A549 (cell line): ENCODE results near the gene TBRG4.

Source experiments
- RAD21 ChIP-seq, 2 experiments: fragments of >200 bp in 1 of 2; sonication (Bioruptor Twin) in 1 of 2; formaldehyde crosslinking in 1 of 2; IDR thresholded peaks in 1 of 2; conservative IDR thresholded peaks in 1 of 2; 2 replicates in 1 of 2; 3 replicates in 1 of 2; pipeline ENCODE4 v1.6.1; 2012 to 2018; ENCODE audit warnings: inconsistent platforms in 1 of 2
- TF ChIP-seq, protein P1 (sequence below): fragments of >200 bp; sonication (Bioruptor Twin); formaldehyde crosslinking; IDR thresholded peaks from 3 replicates; pipeline ENCODE4 v1.5.1; 2016

DNA sequence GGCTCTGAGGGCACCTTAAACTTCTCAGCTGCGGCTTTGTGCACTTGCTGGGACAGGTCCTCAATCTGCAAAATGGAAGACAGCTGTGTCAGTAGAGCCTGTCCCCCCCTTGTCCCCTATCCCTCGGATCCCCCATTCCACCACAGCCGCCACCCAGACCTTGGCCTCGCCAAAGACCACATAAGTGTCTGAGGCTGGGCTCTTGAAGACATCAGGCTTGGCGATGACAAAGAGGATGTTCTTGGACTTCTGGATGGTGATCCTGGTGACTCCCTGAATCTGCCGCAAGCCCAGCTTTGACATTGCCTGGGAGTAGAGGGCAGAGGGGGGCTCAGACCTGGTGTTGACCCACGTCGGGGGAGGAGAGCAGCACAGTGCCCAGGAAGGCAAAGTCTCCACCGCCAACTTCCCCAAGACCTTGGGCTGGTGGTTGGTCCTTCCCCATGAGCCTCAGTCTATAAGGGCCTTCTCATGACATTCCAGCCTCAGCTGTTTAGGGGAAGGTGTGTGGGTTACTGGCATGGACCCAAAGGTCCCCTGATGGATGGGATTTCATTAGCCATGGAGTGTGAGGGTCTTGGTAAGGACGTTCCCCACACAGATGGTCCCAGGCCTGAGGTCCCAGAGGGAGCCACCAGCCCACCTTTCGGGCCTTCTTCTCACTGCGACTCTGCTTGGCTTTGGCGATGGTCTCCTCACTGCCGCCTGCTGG, 30.4 kb downstream of the TBRG4 start:
- TF ChIP-seq, protein P1, sequence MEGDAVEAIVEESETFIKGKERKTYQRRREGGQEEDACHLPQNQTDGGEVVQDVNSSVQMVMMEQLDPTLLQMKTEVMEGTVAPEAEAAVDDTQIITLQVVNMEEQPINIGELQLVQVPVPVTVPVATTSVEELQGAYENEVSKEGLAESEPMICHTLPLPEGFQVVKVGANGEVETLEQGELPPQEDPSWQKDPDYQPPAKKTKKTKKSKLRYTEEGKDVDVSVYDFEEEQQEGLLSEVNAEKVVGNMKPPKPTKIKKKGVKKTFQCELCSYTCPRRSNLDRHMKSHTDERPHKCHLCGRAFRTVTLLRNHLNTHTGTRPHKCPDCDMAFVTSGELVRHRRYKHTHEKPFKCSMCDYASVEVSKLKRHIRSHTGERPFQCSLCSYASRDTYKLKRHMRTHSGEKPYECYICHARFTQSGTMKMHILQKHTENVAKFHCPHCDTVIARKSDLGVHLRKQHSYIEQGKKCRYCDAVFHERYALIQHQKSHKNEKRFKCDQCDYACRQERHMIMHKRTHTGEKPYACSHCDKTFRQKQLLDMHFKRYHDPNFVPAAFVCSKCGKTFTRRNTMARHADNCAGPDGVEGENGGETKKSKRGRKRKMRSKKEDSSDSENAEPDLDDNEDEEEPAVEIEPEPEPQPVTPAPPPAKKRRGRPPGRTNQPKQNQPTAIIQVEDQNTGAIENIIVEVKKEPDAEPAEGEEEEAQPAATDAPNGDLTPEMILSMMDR: no peak
- TF ChIP-seq RAD21 (conservative IDR thresholded peaks at IDR 0.05 in 1 of 2, IDR thresholded peaks at IDR 0.05 in 1 of 2): no peak
